ENCODE measurements around the gene CORO7. TPM values are rescaled to one million over a fixed set of nuclear protein-coding genes. Genes with fewer than 3 reads are reported as not detected.
A peak's percentile ranks its signal among the peaks of the same experiment; 100 is the strongest.

Gene CORO7
- total and polyA plus RNA-seq, 9 of the 15 experiments (the other 6 are each of a cell fraction or from before 2014, with no cell fraction given): 0.45 to 77.2 (median 18.7) TPM

GRCh38 chr16:4330277-4330874 is 86.0 kb downstream of the CORO7 start (continued):
- TF ChIP-seq FOXM1 (IDR thresholded peaks at IDR 0.05; ENCODE audit: low read depth): no peak
- TF ChIP-seq FOXM1 (CRISPR knock-in tag; IDR thresholded peaks at IDR 0.05; ENCODE audit: low read depth): no peak
- no peak for TF ChIP-seq NBN (IDR thresholded peaks at IDR 0.05; ENCODE audit: low read depth)
- no peak for TF ChIP-seq SMARCE1 (IDR thresholded peaks at IDR 0.05)
- no peak for TF ChIP-seq MLLT1 (IDR thresholded peaks at IDR 0.05)
- TF ChIP-seq CBFA2T3 (IDR thresholded peaks at IDR 0.05): no peak
- TF ChIP-seq ATF3 (IDR thresholded peaks at IDR 0.05): no peak
- TF ChIP-seq ATF3 (CRISPR knock-in tag; conservative IDR thresholded peaks at IDR 0.05): no peak
- TF ChIP-seq ILK (tag; IDR thresholded peaks at IDR 0.05; ENCODE audit: borderline replicate concordance, low read depth): no peak
- 0 out of 4 replicates have a peak, but pooled peaks of 1 of the 2 experiments have one; percentile 7 for TF ChIP-seq RCOR1 (IDR thresholded peaks at IDR 0.05; ENCODE audit: borderline replicate concordance in 1 of 2, low read depth in 2 of 2, low read length in 2 of 2)
- peak; percentile 98 for TF ChIP-seq SMC3 (conservative IDR thresholded peaks at IDR 0.05; ENCODE audit: insufficient read depth, low read depth, low read length)
- no peak for TF ChIP-seq NONO (IDR thresholded peaks at IDR 0.05; ENCODE audit: low read depth in 2 of 2, low read length in 1 of 2)
- TF ChIP-seq CHAMP1 (IDR thresholded peaks at IDR 0.05): no peak
- TF ChIP-seq CCNT2 (IDR thresholded peaks at IDR 0.05; ENCODE audit: borderline replicate concordance, extremely low read depth, insufficient read length, low read depth, low read length): no peak
- TF ChIP-seq MTA1 (IDR thresholded peaks at IDR 0.05; ENCODE audit: borderline replicate concordance): no peak
- TF ChIP-seq BACH1 (tag; IDR thresholded peaks at IDR 0.05): no peak
- peak; percentile 64; the same call in 1 of the 2 replicates for TF ChIP-seq STAG1 (CRISPR knock-in tag; IDR thresholded peaks at IDR 0.05; ENCODE audit: borderline replicate concordance)
- TF ChIP-seq ZNF395 (CRISPR knock-in tag; IDR thresholded peaks at IDR 0.05): no peak
- 0 out of 2 replicates have a peak, but pooled peaks have one; percentile 38 for TF ChIP-seq MYNN (IDR thresholded peaks at IDR 0.05)
- TF ChIP-seq MYNN (CRISPR knock-in tag; IDR thresholded peaks at IDR 0.05): no peak
- TF ChIP-seq ZBTB9 (CRISPR knock-in tag; IDR thresholded peaks at IDR 0.05): peak; percentile 54; the same call in 1 of the 2 replicates
- TF ChIP-seq EP400 (IDR thresholded peaks at IDR 0.05): no peak

Data from K562 (cell line).